Activated naive CD8-positive, alpha-beta T cell treated with anti-CD3 and anti-CD28 coated beads for 36 hours (primary cell): ENCODE data around the gene LYRM2. TPM values are rescaled to one million over a fixed set of nuclear protein-coding genes. Genes with fewer than 3 reads are reported as not detected.

Experiments used
- DNase-seq: peaks from one replicate; pipeline ENCODE4 v3.0.0; 2021
- H3K27ac Mint-ChIP-seq: one replicate; pipeline ENCODE4 v1.8.0; 2022; ENCODE audit warnings: mild to moderate bottlenecking, moderate library complexity, mixed read lengths
- H3K27me3 Mint-ChIP-seq: one replicate; pipeline ENCODE4 v1.8.0; 2022; ENCODE audit warnings: mild to moderate bottlenecking, mixed read lengths
- H3K36me3 Mint-ChIP-seq: one replicate; pipeline ENCODE4 v1.8.0; 2021; ENCODE audit warnings: mild to moderate bottlenecking, mixed read lengths
- H3K4me1 Mint-ChIP-seq: one replicate; pipeline ENCODE4 v1.8.0; 2021; ENCODE audit warnings: mixed read lengths
- H3K4me3 Mint-ChIP-seq: one replicate; pipeline ENCODE4 v1.8.0; 2022; ENCODE audit warnings: mild to moderate bottlenecking, moderate library complexity, mixed read lengths
- H3K9me3 Mint-ChIP-seq: one replicate; pipeline ENCODE4 v1.8.0; 2022; ENCODE audit warnings: mixed read lengths
- total RNA-seq, 2 experiments: library from RNA; stranded (reverse); gene quantifications; one replicate each; pipeline ENCODE4 v1.2.3, GENCODE V29; 2021

The LYRM2 gene
- total RNA-seq, 2 experiments from 2014 or later, result 31.6 to 32.3 TPM

- H3K27me3 Mint-ChIP-seq, result no peaks in the 10 kb centered on the region
- H3K36me3 Mint-ChIP-seq, result no peaks in the 10 kb centered on the region
- no peaks in the 10 kb centered on the region for H3K4me1 Mint-ChIP-seq
- H3K4me3 Mint-ChIP-seq, result no peak overlapping the region
- no peak overlapping the region for H3K27ac Mint-ChIP-seq
- H3K9me3 Mint-ChIP-seq, result no peaks in the 10 kb centered on the region
- no peak for DNase-seq
Measured at GRCh38 chr6:89619567-89619966, 19.0 kb downstream of the LYRM2 start.

- no peak overlapping the region for H3K27ac Mint-ChIP-seq
- H3K4me1 Mint-ChIP-seq, result no peaks in the 10 kb centered on the region
- H3K9me3 Mint-ChIP-seq, result no peaks in the 10 kb centered on the region
- no peak overlapping the region for H3K4me3 Mint-ChIP-seq
- no peaks in the 10 kb centered on the region for H3K36me3 Mint-ChIP-seq
- DNase-seq, result no peak
- H3K27me3 Mint-ChIP-seq, result no peaks in the 10 kb centered on the region
Measured at GRCh38 chr6:89618026-89618425, 20.5 kb downstream of the LYRM2 start.

- DNase-seq, result no peak
- Mint-ChIP-seq H3K4me1 (no peaks in the 10 kb centered on the region), H3K27ac (no peak overlapping the region), H3K36me3 (no peaks in the 10 kb centered on the region), H3K9me3 (no peaks in the 10 kb centered on the region), H3K4me3 (no peak overlapping the region), H3K27me3 (no peaks in the 10 kb centered on the region)
Measured at GRCh38 chr6:89616531-89616930, 22.0 kb downstream of the LYRM2 start.

GRCh38 chr6:89615882-89616281 is 22.7 kb downstream of the LYRM2 start:
- Mint-ChIP-seq H3K36me3 (no peaks in the 10 kb centered on the region), H3K9me3 (no peaks in the 10 kb centered on the region), H3K4me1 (no peaks in the 10 kb centered on the region), H3K4me3 (no peak overlapping the region), H3K27ac (no peak overlapping the region), H3K27me3 (no peaks in the 10 kb centered on the region)
- no peak for DNase-seq

GRCh38 chr6:89613790-89614189 is 24.8 kb downstream of the LYRM2 start:
- no peaks in the 10 kb centered on the region for H3K36me3 Mint-ChIP-seq
- H3K4me1 Mint-ChIP-seq, result peaks cover 3% of the 10 kb centered on the region
- no peak for DNase-seq
- H3K27ac Mint-ChIP-seq, result no peak overlapping the region
- no peak overlapping the region for H3K4me3 Mint-ChIP-seq
- no peaks in the 10 kb centered on the region for H3K27me3 Mint-ChIP-seq
- H3K9me3 Mint-ChIP-seq, result no peaks in the 10 kb centered on the region

GRCh38 chr6:89612121-89612520 is 26.4 kb downstream of the LYRM2 start:
- Mint-ChIP-seq H3K4me3 (no peak overlapping the region), H3K4me1 (peaks cover 3% of the 10 kb centered on the region), H3K27ac (no peak overlapping the region), H3K36me3 (no peaks in the 10 kb centered on the region), H3K27me3 (no peaks in the 10 kb centered on the region), H3K9me3 (no peaks in the 10 kb centered on the region)
- no peak for DNase-seq

- DNase-seq, result no peak
- Mint-ChIP-seq H3K4me3 (no peak overlapping the region), H3K27me3 (no peaks in the 10 kb centered on the region), H3K36me3 (no peaks in the 10 kb centered on the region), H3K9me3 (no peaks in the 10 kb centered on the region), H3K27ac (no peak overlapping the region), H3K4me1 (peaks cover 3% of the 10 kb centered on the region)
Measured at GRCh38 chr6:89611666-89612065, 26.9 kb downstream of the LYRM2 start.

- Mint-ChIP-seq H3K27ac (no peak overlapping the region), H3K4me3 (no peak overlapping the region), H3K9me3 (no peaks in the 10 kb centered on the region), H3K4me1 (peaks cover 3% of the 10 kb centered on the region), H3K27me3 (no peaks in the 10 kb centered on the region), H3K36me3 (no peaks in the 10 kb centered on the region)
- DNase-seq, result peak; percentile 70
Measured at GRCh38 chr6:89610149-89610642, 28.4 kb downstream of the LYRM2 start.

- no peaks in the 10 kb centered on the region for H3K9me3 Mint-ChIP-seq
- peaks cover 3% of the 10 kb centered on the region for H3K4me1 Mint-ChIP-seq
- H3K27ac Mint-ChIP-seq, result no peak overlapping the region
- no peaks in the 10 kb centered on the region for H3K36me3 Mint-ChIP-seq
- DNase-seq, result no peak
- no peaks in the 10 kb centered on the region for H3K27me3 Mint-ChIP-seq
- no peak overlapping the region for H3K4me3 Mint-ChIP-seq
Measured at GRCh38 chr6:89605861-89606260, 32.7 kb downstream of the LYRM2 start.

- Mint-ChIP-seq H3K4me3 (no peak overlapping the region), H3K4me1 (peaks cover 1% of the 10 kb centered on the region), H3K27ac (no peak overlapping the region), H3K36me3 (no peaks in the 10 kb centered on the region), H3K27me3 (no peaks in the 10 kb centered on the region), H3K9me3 (no peaks in the 10 kb centered on the region)
- no peak for DNase-seq
Measured at GRCh38 chr6:89604653-89605052, 33.9 kb downstream of the LYRM2 start.

- Mint-ChIP-seq H3K4me3 (no peak overlapping the region), H3K27ac (no peak overlapping the region), H3K27me3 (no peaks in the 10 kb centered on the region), H3K9me3 (peaks cover 3% of the 10 kb centered on the region), H3K36me3 (peaks cover 4% of the 10 kb centered on the region), H3K4me1 (peaks cover 10% of the 10 kb centered on the region)
- no peak for DNase-seq
Measured at GRCh38 chr6:89602166-89602565, 36.4 kb downstream of the LYRM2 start.

GRCh38 chr6:89599727-89600126 is 38.8 kb downstream of the LYRM2 start:
- H3K4me3 Mint-ChIP-seq, result no peak overlapping the region
- no peak for DNase-seq
- peaks cover 15% of the 10 kb centered on the region for H3K9me3 Mint-ChIP-seq
- H3K27ac Mint-ChIP-seq, result no peak overlapping the region
- peaks cover 27% of the 10 kb centered on the region for H3K4me1 Mint-ChIP-seq
- no peaks in the 10 kb centered on the region for H3K27me3 Mint-ChIP-seq
- H3K36me3 Mint-ChIP-seq, result peaks cover 17% of the 10 kb centered on the region

GRCh38 chr6:89597988-89598387 is 40.6 kb downstream of the LYRM2 start:
- peaks cover 17% of the 10 kb centered on the region for H3K36me3 Mint-ChIP-seq
- H3K27me3 Mint-ChIP-seq, result no peaks in the 10 kb centered on the region
- H3K4me1 Mint-ChIP-seq, result peaks cover 27% of the 10 kb centered on the region
- peaks cover 15% of the 10 kb centered on the region for H3K9me3 Mint-ChIP-seq
- no peak for DNase-seq
- no peak overlapping the region for H3K4me3 Mint-ChIP-seq
- H3K27ac Mint-ChIP-seq, result no peak overlapping the region

GRCh38 chr6:89597372-89597771 is 41.2 kb downstream of the LYRM2 start:
- peaks cover 27% of the 10 kb centered on the region for H3K4me1 Mint-ChIP-seq
- no peaks in the 10 kb centered on the region for H3K27me3 Mint-ChIP-seq
- DNase-seq, result no peak
- no peak overlapping the region for H3K27ac Mint-ChIP-seq
- no peak overlapping the region for H3K4me3 Mint-ChIP-seq
- peaks cover 17% of the 10 kb centered on the region for H3K36me3 Mint-ChIP-seq
- peaks cover 15% of the 10 kb centered on the region for H3K9me3 Mint-ChIP-seq

GRCh38 chr6:89596484-89596883 is 42.1 kb downstream of the LYRM2 start:
- DNase-seq, result no peak
- peaks cover 15% of the 10 kb centered on the region for H3K9me3 Mint-ChIP-seq

GRCh38 chr6:89596056-89596455 is 42.5 kb downstream of the LYRM2 start:
- Mint-ChIP-seq H3K4me3 (no peak overlapping the region), H3K36me3 (peaks cover 17% of the 10 kb centered on the region), H3K27me3 (no peaks in the 10 kb centered on the region), H3K4me1 (peaks cover 27% of the 10 kb centered on the region), H3K27ac (peak overlapping the region; percentile 90), H3K9me3 (peaks cover 15% of the 10 kb centered on the region)
- DNase-seq, result no peak

More at GRCh38 chr6:89596484-89596883, 42.1 kb downstream of the LYRM2 start:
- peaks cover 17% of the 10 kb centered on the region for H3K36me3 Mint-ChIP-seq
- peaks cover 27% of the 10 kb centered on the region for H3K4me1 Mint-ChIP-seq
- H3K27ac Mint-ChIP-seq, result peak overlapping the region; percentile 90
- H3K27me3 Mint-ChIP-seq, result no peaks in the 10 kb centered on the region
- no peak overlapping the region for H3K4me3 Mint-ChIP-seq
